ENCODE data around the gene ZNF777.

DNA sequence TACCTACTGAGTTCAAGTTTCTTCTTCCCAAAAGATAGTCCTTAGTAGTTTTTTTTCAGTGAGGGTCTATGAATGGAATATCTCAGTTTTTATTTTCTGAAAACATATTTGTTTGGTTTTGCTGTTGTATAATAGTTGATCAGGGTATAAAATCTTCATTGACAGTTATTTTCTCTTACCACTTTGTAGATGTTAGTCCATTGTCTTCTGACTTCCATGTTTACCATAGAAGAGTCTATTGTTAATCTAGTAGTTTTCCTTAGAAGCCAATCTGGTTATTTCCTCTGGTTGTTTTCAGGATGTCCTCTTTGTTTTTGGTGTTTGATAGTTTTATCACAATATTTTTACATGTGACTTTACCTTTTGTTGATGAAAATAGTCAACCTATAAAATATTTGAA lies 5.5 kb upstream of the ZNF777 start:
- TF ChIP-seq NR3C1 (IDR thresholded peaks at IDR 0.05) (no peak), MAZ (IDR thresholded peaks at IDR 0.05; ENCODE audit: borderline replicate concordance, low read depth, low read length) (no peak), POLR2A (IDR thresholded peaks at IDR 0.05; ENCODE audit: low read length) (no peak), ESRRA (IDR thresholded peaks at IDR 0.05; ENCODE audit: borderline replicate concordance, low read length) (no peak), MYC (IDR thresholded peaks at IDR 0.05; ENCODE audit: borderline replicate concordance, low read length) (no peak), CHD2 (IDR thresholded peaks at IDR 0.05; ENCODE audit: low read length, partially characterized antibody) (no peak)
- TF ChIP-seq, protein P1, sequence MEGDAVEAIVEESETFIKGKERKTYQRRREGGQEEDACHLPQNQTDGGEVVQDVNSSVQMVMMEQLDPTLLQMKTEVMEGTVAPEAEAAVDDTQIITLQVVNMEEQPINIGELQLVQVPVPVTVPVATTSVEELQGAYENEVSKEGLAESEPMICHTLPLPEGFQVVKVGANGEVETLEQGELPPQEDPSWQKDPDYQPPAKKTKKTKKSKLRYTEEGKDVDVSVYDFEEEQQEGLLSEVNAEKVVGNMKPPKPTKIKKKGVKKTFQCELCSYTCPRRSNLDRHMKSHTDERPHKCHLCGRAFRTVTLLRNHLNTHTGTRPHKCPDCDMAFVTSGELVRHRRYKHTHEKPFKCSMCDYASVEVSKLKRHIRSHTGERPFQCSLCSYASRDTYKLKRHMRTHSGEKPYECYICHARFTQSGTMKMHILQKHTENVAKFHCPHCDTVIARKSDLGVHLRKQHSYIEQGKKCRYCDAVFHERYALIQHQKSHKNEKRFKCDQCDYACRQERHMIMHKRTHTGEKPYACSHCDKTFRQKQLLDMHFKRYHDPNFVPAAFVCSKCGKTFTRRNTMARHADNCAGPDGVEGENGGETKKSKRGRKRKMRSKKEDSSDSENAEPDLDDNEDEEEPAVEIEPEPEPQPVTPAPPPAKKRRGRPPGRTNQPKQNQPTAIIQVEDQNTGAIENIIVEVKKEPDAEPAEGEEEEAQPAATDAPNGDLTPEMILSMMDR (IDR thresholded peaks at IDR 0.05), result no peak
- TF ChIP-seq, protein P2, sequence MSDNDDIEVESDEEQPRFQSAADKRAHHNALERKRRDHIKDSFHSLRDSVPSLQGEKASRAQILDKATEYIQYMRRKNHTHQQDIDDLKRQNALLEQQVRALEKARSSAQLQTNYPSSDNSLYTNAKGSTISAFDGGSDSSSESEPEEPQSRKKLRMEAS (IDR thresholded peaks at IDR 0.05), result no peak
